RWPE1 (cell line): Measurements from ENCODE around the gene CLHC1.

Source experiments
- CTCF ChIA-PET: fragments of 350-600 bp; sonication (Branson Sonifier 250); formaldehyde crosslinking; extraction: SDS; loops from one replicate; lab custom pipeline; 2021; lab: Yijun Ruan, JAX
- POLR2A ChIA-PET: fragments of 400-600 bp; formaldehyde crosslinking; extraction: SDS; loops from one replicate; lab custom pipeline; 2020; ENCODE audit warnings: antibody characterized with exemption; ENCODE audit not compliant: low non-redundant PET; lab: Yijun Ruan, JAX
- DNase-seq: peaks from one replicate; pipeline ENCODE4 v3.0.0; 2012; ENCODE audit warnings: low spot score
- H3K27ac ChIP-seq: fragments of 450-650 bp; 2 replicates; pipeline ENCODE4 v1.5.1; 2017
- TF ChIP-seq, protein P1 (sequence below): fragments of 450-650 bp; conservative IDR thresholded peaks from 2 replicates; pipeline ENCODE4 v1.5.1; 2017; ENCODE audit warnings: low read depth, mild to moderate bottlenecking

CLHC1 gene

DNA sequence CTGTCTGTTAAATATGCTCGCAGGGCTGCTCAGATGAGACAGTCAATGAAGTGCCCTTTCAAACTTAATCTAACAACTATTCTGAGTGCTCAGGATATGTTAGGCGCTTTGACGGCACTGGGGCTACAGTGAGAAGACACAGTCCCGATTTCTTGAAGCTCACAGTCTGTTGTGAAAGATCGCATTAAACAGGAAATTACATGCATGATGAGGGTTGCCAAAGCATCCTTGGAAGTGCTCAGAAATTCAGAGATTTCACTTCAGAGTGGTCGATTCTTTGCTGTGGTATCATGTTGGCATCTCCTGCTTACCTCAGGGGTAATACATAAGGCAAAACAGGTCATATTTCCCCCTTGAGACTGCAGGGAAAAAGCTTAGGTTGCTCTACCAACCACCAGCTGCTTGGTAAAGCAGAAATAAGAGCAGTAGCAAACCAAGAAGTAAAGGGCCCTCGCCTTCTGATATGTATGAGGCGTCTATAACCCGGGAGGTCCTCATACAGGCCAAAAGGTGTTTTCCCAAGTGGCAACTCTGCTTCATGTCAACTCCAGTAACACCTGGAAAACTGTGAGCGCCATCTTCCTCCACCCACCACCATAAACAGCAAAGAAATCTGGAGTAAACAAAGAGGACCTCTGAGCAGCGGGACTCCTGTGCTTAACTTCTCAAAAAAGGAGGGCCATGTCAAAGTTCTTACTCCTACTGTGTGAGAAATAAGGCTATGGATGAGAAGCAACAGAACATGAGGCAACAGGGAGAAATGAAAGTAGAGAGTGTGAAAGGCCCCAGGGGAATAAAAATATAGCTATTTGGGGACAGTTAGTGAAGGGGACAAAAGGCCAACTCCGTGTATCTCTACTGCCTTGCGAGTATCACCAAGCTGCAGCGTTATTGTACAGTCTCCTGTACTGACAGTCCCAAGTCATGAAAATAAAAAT, 79.3 kb downstream of the CLHC1 start:
- DNase-seq = no peak
- POLR2A ChIA-PET = no interaction called here
- H3K27ac ChIP-seq = peak overlapping the region; percentile 98
- TF ChIP-seq, protein P1, sequence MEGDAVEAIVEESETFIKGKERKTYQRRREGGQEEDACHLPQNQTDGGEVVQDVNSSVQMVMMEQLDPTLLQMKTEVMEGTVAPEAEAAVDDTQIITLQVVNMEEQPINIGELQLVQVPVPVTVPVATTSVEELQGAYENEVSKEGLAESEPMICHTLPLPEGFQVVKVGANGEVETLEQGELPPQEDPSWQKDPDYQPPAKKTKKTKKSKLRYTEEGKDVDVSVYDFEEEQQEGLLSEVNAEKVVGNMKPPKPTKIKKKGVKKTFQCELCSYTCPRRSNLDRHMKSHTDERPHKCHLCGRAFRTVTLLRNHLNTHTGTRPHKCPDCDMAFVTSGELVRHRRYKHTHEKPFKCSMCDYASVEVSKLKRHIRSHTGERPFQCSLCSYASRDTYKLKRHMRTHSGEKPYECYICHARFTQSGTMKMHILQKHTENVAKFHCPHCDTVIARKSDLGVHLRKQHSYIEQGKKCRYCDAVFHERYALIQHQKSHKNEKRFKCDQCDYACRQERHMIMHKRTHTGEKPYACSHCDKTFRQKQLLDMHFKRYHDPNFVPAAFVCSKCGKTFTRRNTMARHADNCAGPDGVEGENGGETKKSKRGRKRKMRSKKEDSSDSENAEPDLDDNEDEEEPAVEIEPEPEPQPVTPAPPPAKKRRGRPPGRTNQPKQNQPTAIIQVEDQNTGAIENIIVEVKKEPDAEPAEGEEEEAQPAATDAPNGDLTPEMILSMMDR = no peak
- CTCF ChIA-PET = interaction anchor here (0.5 to 1.1 kb wide), 3 partner anchors 15 to 666 kb away, joined by 3 read pairs; no protein-coding TSS in a partner anchor

DNA sequence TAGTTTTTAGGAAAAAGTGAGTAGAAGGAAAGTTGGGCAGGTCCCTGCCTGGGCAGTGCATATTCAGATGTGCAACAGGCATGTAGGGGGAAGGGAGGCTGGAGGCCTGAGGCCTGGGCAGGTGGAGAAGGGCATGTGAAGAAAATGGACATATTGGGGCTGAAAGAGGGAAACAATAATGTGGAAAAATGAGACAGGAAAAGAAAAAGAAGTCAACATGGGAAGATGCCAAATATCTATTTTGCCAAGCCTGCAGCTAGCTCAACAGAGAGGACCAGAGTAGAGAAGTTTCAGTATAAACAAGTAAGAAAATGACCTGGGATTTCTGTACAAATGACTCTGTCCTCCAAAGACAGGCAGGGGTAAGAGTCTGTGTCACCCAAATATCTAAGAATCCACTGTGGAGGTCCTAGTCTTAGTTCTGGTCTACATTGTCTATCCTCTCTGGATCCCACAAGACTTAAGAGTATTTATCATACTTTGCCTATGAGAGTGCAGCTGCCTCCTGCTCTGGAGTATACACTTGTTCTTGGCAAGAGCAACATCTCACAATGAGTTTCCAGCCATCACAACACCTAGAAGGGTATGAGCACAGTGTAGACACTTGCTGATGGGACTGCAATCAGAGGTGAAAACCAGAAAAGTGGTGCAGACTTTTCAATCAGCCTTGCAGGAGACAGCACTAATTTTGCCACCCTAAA, 80.2 kb downstream of the CLHC1 start:
- TF ChIP-seq, protein P1 = no peak
- POLR2A ChIA-PET = no interaction called here
- CTCF ChIA-PET = interaction anchor here (1.0 kb wide), 1 partner anchor 16 kb away, joined by 3 read pairs; no protein-coding TSS in a partner anchor
- no peak overlapping the region for H3K27ac ChIP-seq
- DNase-seq = no peak

DNA sequence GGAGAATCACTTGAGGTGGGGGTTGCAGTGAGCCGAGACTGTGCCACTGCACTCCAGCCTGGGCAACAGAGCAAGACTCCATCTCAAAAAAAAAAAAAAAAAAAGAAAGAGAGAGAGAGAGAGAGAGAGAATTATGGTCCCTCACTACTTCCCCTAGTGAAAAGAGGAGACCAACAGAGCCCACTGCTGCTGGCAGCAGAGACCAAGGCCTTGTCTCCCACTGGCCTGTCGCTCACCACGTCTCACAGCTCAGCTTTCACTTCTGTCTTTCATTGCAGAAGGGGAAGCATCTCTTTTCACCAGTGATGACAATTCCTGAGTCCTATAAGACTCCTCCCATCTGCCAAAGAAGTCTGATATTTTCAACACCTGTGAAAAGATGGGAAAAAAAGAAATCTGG, 81.3 kb downstream of the CLHC1 start:
- DNase-seq = no peak
- ChIA-PET POLR2A (no interaction called here), CTCF (interaction anchor here (0.6 kb wide), 1 partner anchor 42 kb away, joined by 3 read pairs; no protein-coding TSS in a partner anchor)
- H3K27ac ChIP-seq = no peak overlapping the region
- TF ChIP-seq, protein P1 = no peak

DNA sequence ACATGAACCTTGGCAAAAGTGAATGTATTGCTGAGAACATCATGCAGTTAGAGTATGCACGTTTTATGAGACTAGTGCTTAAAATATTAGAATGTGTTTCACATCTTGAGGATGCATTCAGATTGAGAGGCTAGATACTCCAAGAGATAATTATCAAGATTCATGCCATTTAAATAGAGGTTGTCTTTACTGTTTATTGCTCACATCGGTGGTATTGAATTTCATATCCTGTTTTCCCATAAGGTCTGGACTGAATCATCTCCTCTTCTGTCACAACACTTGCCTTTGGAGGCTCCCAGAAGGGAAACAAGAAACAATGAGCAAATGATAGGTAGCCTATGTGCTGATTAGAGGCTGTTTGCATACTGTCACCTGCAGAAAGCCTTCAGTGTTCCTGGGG, 83.8 kb downstream of the CLHC1 start:
- ChIA-PET POLR2A (no interaction called here), CTCF (no interaction called here)
- TF ChIP-seq, protein P1 = no peak
- no peak overlapping the region for H3K27ac ChIP-seq
- peak; percentile 41 for DNase-seq

DNA sequence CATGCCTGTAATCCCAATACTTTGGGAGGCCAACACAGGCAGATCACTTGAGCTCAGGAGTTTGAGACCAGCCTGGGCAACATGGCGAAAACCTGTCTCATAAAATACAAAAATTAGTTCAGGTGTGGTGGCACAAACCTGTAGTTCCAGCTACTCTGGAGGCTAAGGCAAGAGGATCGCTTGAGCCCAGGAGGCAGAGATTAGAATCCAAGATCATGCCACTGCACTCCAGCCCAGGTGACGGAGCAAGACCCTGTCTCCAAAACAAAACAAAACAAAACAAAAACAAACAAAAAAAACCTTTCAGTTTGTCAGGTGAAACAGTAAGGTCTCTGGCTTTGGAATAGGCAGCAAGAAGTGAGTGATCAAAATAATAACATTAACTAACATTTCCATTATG, 84.6 kb downstream of the CLHC1 start:
- H3K27ac ChIP-seq = no peak overlapping the region
- TF ChIP-seq, protein P1 = no peak
- ChIA-PET CTCF (no interaction called here), POLR2A (no interaction called here)
- no peak for DNase-seq

DNA sequence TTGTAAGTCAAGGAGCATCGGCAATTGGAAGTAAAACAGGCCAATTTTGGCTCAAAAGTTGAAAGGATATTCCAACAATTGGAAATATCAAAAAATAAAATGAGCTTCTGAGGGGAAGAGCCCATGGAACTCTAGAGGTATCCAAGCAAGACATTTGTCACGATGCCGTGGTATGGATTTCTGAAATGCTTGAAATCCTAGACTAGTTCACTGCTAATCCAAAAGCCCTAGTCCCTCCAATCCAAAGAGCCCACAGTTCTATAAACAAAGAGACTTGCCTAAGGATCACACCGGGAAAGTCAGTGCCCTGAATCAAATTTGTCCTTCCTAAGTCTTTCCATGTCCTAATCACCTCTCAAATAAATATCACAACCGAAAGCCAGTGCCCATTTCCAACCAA, 85.1 kb downstream of the CLHC1 start:
- TF ChIP-seq, protein P1 = no peak
- no peak for DNase-seq
- ChIA-PET POLR2A (no interaction called here), CTCF (no interaction called here)
- no peak overlapping the region for H3K27ac ChIP-seq
